ENCODE results near the gene SHB. TPM values are rescaled to one million over a fixed set of nuclear protein-coding genes. Genes with fewer than 3 reads are reported as not detected.

Gene SHB
- total and polyA plus RNA-seq, 7 donors, result 4.0 to 30.7 (median 8.6) TPM

GRCh38 chr9:37984672-37985611 lies 84.1 kb downstream of the SHB start:
- ATAC-seq (peak; percentile 73 to 88 (median 81)), DNase-seq (peak in 1 of 2 donors; percentile 33)
- no peaks in the 10 kb centered on the region for H3K36me3 ChIP-seq (ENCODE audit: insufficient read depth in 1 of 2, low read depth in 1 of 2)
- no peak for TF ChIP-seq CTCF (IDR thresholded peaks at IDR 0.05)
- no peaks in the 10 kb centered on the region for H3K9me3 ChIP-seq
- H3K4me3 ChIP-seq, result no peak overlapping the region
- WGBS, 3 donors, result 63 to 65% (median 64%) methylated on average over 26 of the region's 26 CpGs
- intact Hi-C loops (cut with DNase I), result no loop called here
- H3K4me1 ChIP-seq, result peaks cover 7% of the 10 kb centered on the region
- no peaks in the 10 kb centered on the region for H3K27me3 ChIP-seq (ENCODE audit: insufficient read depth in 3 of 3, low read length in 2 of 3)
- no peak overlapping the region for H3K27ac ChIP-seq

GRCh38 chr9:37984278-37984671 lies 84.8 kb downstream of the SHB start:
- Histone ChIP-seq H3K4me1 (peaks cover 7% of the 10 kb centered on the region), H3K4me3 (no peak overlapping the region), H3K27ac (no peak overlapping the region), H3K36me3 (ENCODE audit: insufficient read depth in 1 of 2, low read depth in 1 of 2) (no peaks in the 10 kb centered on the region), H3K27me3 (ENCODE audit: insufficient read depth in 3 of 3, low read length in 2 of 3) (no peaks in the 10 kb centered on the region), H3K9me3 (no peaks in the 10 kb centered on the region)
- intact Hi-C loops (cut with DNase I), result no loop called here
- ATAC-seq, result no peak
- WGBS, 3 donors, result 89 to 95% (median 94%) methylated on average over 5 of the region's 5 CpGs
- TF ChIP-seq CTCF (IDR thresholded peaks at IDR 0.05), result no peak
- no peak for DNase-seq

- H3K4me1 ChIP-seq, result peaks cover 7% of the 10 kb centered on the region
- intact Hi-C loops (cut with DNase I), result no loop called here
- no peak for DNase-seq
Observed at GRCh38 chr9:37983381-37984067, 85.5 kb downstream of the SHB start.

GRCh38 chr9:37979844-37980243 lies 89.2 kb downstream of the SHB start:
- Histone ChIP-seq H3K9me3 (no peaks in the 10 kb centered on the region), H3K27me3 (ENCODE audit: insufficient read depth in 3 of 3, low read length in 2 of 3) (no peaks in the 10 kb centered on the region), H3K4me3 (no peak overlapping the region), H3K27ac (no peak overlapping the region), H3K36me3 (ENCODE audit: insufficient read depth in 1 of 2, low read depth in 1 of 2) (no peaks in the 10 kb centered on the region), H3K4me1 (peaks cover under 1% of the 10 kb centered on the region)
- intact Hi-C loops (cut with DNase I), result no loop called here
- no peak for TF ChIP-seq CTCF (IDR thresholded peaks at IDR 0.05)
- WGBS, 3 donors, result 85 to 90% (median 88%) methylated on average over 5 of the region's 5 CpGs
- DNase-seq (no peak), ATAC-seq (no peak)

More at GRCh38 chr9:37983381-37984067, 85.5 kb downstream of the SHB start:
- 88 to 92% (median 89%) methylated on average over 12 of the region's 12 CpGs for WGBS, 3 donors
- Histone ChIP-seq H3K27ac (no peak overlapping the region), H3K27me3 (ENCODE audit: insufficient read depth in 3 of 3, low read length in 2 of 3) (no peaks in the 10 kb centered on the region), H3K9me3 (no peaks in the 10 kb centered on the region), H3K4me3 (no peak overlapping the region), H3K36me3 (ENCODE audit: insufficient read depth in 1 of 2, low read depth in 1 of 2) (no peaks in the 10 kb centered on the region)
- TF ChIP-seq CTCF (IDR thresholded peaks at IDR 0.05), result no peak
- ATAC-seq, result no peak

Measured in psoas muscle (tissue), 8 donors.